NCI-H460 (cell line): Measurements from ENCODE around the gene PTPN14. TPM values are rescaled to one million over a fixed set of nuclear protein-coding genes. Genes with fewer than 3 reads are reported as not detected.

Experiments used
- DNase-seq: peaks from one replicate; pipeline ENCODE4 v3.0.0-alpha.2; 2016; ENCODE audit warnings: low read depth; ENCODE audit errors: extremely low read depth
- total RNA-seq: library from RNA; depleted of rRNA; stranded (reverse); fragments of >200 nt; shearing (Covaris generic); gene quantifications from 2 replicates; pipeline ENCODE4 v1.2.3, GENCODE V29; 2014

PTPN14 gene
- total RNA-seq, 1 experiment from 2014 or later = 58.3 TPM

DNA sequence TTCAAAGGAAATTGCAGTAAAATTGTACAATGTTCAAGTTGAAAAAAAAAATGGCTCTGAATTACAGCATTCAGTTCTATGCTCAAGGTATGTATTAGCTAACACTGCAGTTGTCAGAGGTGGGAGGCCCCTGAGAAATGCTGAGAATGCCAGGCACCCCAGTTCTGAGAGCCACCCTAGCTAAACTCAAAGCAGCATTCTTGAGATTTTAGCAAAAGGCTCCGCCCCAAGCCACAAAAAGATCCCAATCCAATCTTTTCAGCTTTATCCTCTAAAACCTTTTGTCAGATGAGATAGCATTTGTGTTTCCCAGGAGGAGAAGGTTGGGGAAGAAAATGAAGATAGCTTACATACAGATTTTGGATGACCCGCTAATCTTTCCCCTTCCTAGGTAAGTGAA, 201.6 kb downstream of the PTPN14 start:
- no peak for DNase-seq

DNA sequence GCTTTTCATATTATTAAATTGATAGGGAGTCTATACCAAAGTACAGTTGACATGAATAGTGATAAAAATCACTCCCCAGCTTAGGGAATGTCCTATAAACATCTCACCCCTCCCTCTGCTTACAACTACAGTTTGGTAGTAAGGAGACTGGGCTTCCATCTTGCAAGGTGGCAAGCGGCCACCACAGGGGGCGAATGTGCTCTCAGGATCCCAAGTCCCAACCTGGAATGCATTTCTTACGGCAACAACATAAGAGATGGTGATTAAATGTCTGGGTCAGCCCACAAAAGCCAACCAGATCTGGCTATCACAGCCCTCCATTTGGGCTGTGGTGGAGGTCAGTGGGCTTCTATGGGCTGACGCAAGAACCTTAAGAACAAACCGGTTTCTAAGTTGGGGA, 202.4 kb downstream of the PTPN14 start:
- DNase-seq = no peak

- no peak for DNase-seq
Observed at GRCh38 chr1:214344897-214345296, 206.5 kb downstream of the PTPN14 start.

- DNase-seq = no peak
Observed at GRCh38 chr1:214342525-214342924, 208.9 kb downstream of the PTPN14 start.

DNA sequence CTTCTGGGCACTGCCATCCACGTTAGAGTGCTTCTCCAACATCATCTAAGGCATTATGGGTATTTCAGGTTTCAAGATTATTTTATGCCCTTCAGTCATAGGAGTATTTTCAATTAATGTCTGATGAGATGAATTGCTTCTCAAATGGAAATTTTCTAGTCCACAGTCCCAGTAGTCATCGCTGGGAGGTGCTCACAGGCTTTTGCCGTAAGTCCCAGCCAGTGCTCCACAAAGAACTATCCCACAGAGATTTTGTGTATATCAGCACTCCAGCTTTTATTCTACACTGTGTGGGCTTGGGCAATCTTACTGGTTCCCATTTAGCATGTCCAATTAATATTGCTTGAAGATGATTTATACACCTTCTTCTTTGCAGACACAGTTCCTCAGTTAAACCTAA, 209.5 kb downstream of the PTPN14 start:
- no peak for DNase-seq

- no peak for DNase-seq
Observed at GRCh38 chr1:214341459-214341858, 209.9 kb downstream of the PTPN14 start.

GRCh38 chr1:214338212-214338611, 213.2 kb downstream of the PTPN14 start:
- no peak for DNase-seq

- no peak for DNase-seq
Observed at GRCh38 chr1:214337511-214337910, 213.9 kb downstream of the PTPN14 start.

- no peak for DNase-seq
Observed at GRCh38 chr1:214337015-214337414, 214.4 kb downstream of the PTPN14 start.

DNA sequence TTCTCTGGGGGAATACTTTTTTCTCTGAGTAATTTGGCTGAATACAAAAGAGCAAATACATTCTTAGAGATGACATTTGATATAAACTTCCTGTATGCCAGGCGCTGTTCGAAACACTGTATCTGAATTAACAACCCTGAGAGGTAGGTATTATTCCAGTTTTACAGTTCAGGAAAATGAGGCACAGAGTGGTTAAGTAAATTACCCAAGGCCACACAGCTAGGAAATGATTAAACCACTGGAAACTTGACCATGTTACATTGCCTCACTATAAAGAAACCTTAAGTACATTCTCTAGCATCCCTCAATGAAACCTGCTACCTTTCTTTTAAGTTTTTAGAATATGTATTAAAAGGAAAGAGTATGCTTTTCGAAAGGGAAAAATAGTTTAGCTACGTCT, 215.8 kb downstream of the PTPN14 start:
- DNase-seq = no peak

DNA sequence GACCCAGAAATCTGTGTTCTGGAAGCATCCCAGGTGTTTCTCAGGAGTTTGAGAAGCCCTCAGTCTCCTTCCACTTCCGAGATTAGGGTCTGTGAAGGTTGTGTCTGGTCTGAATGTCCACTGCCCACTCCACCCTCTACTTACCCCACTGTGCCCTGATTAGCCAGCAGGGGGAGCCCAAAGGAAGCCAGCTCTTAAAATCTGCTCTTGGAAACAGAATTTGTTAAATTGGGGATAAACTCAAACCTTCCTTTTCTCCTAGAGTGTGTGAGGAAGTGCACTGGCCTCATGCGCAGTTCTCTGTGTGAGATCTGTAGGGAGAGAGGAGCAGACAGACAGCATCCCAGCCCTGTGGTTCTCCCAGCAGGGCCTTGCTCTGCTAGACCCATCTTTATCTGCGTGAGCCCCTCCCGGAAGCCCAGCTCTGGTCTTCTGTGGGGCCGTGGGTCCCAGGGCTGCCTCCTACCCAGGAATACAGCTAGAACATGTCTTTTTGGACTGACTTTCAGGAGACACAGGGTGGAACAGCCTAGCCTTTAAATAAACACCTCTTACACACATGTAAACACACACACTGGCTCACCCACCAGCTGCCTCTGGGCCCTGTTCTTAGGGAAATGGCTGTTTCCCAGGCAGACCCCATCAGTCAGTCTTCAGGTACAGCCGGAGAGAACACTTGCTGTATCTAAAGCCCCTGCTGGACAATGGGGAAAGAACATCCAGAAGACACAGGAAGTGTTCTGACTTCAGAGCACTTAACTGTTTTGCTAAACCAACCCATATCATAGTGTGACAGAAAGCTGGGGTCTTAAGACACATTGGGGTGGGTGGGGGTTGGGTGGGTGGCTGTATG, 218.2 kb downstream of the PTPN14 start:
- peak; percentile 61 for DNase-seq

GRCh38 chr1:214331827-214332423, 219.5 kb downstream of the PTPN14 start:
- DNase-seq = peak; percentile 69

GRCh38 chr1:214331180-214331579, 220.2 kb downstream of the PTPN14 start:
- DNase-seq = no peak

DNA sequence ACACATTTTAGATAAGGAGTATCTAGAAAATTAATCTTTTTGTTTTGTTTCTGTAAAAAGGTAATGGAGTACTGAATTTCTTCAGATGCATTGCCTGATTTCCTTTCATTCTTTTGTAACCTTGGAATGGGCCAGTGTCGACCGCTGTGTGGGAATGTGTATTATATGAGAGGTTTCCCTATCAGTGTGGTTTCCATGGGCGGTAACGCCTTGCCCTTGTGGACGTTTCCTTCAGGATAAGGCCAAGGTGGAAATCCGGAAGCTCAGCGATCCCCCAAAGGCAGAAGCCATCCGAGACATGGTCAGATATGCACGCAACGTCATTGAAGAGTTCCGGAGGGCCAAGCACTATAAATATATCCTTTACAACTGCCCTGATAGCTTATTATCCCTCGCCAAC, 220.7 kb downstream of the PTPN14 start:
- no peak for DNase-seq

- no peak for DNase-seq
Observed at GRCh38 chr1:214330222-214330621, 221.2 kb downstream of the PTPN14 start.

DNA sequence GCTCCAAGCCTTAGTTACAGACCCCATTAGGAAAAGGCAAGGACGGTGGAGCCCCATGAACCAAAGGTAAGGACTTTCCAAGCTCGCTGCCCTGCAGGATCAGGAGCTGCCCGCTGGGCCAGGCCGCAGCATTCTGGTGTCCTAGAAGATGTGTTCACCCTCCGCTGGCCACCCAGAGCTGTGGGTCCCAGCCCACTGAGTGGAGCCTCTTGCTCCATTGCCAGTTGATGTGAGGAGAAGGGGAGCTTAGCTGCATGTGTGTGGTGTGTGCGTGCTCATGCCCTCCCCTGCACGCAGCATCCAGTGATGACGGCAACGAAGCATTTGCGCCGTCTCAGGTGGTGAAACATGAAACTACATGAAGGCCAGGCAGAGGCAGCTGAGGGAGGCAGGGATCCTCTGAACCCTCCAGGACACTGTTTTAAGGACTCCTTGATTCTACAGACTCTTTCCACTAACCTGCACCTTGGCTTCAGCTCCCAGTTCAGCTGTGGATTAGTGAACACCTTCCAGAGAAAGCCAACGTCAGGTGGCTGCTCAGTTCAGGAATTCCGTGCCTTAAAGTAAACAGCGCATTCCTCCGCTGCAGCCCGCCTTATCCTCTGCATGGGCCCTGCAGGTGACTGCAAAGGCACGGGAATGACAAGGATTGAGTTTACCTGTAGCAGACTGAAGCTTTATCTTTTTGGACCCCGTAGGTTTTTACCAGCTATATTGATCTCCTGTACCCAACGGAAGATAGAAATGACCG, 221.8 kb downstream of the PTPN14 start:
- no peak for DNase-seq

DNA sequence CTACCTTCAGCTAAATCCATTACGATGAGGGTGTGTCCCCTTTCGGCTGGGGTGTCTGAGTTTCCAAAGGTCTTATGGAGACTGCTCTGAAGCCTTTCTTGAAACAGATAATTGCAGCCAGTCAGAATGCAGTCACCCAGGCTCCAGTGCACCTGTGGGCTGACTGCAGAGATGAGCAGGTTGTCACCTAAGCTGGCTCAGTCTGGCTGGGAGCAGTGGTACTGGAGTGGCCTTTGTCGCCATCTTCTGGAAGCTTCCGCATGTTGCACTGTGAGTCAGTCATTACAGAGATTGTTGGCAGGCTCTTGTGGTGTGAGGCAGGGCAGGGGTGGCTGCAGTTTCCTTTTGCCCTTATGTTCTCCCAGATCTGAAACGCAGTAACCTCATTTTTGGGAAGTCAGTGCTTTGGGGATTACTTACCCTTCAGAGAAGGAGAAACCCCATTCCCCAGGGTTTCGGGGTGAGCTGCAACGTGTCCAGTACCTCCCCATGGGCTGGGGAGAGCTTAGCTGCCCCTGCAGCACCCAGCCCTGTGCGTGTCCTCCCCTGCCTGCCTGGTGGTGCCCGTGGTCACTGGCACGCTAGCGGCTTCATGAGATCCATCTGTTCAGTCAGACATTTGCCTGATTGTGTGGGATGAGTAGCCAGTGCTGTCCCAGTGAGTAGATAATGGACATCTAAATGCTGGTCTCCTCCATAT, 222.5 kb downstream of the PTPN14 start:
- peak; percentile 85 for DNase-seq

DNA sequence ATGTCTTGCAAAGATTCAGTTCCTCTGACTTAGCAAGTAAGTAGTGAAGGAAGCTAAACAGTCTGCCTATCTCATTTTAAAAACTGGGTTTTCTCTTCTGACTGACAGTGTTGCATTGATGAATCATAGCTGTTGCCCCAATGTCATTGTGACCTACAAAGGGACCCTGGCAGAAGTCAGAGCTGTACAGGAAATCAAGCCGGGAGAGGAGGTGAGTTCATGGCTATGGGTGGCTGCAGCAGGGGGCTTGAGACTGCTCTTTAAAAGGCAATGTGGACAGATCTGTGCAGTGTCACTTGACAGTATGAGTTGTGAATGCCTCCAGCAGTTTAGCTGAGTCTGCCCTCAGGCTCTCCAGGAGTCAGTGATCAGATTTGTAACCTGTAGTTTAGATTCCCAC, 223.9 kb downstream of the PTPN14 start:
- DNase-seq = no peak

GRCh38 chr1:214326406-214326805, 225.0 kb downstream of the PTPN14 start:
- no peak for DNase-seq

GRCh38 chr1:214324896-214325800, 226.3 kb downstream of the PTPN14 start:
- no peak for DNase-seq
